WTC11 (cell line): Measurements from ENCODE around the gene DUSP3.

ENCODE experiments used
- ETV6 ChIP-seq: sonication (generic); formaldehyde crosslinking; IDR thresholded peaks from 2 replicates; pipeline ENCODE4 v1.8.1; 2022; ENCODE audit warnings: mild to moderate bottlenecking, missing genetic modification reagents
- MAX ChIP-seq: sonication (generic); formaldehyde crosslinking; IDR thresholded peaks from 2 replicates; pipeline ENCODE4 v1.8.0; 2022; ENCODE audit warnings: mild to moderate bottlenecking, missing genetic modification reagents
- NFATC4 ChIP-seq: fragments of 250-450 bp; sonication (Bioruptor Pico); IDR thresholded peaks from 2 replicates; pipeline ENCODE4 v1.9.0; 2021; ENCODE audit warnings: mild to moderate bottlenecking
- NFE2L1 ChIP-seq: sonication (generic); formaldehyde crosslinking; IDR thresholded peaks from 2 replicates; pipeline ENCODE4 v1.8.1; 2023; ENCODE audit warnings: missing genetic modification reagents
- SMAD4 ChIP-seq: sonication (generic); formaldehyde crosslinking; IDR thresholded peaks from 2 replicates; pipeline ENCODE4 v1.8.0; 2022; ENCODE audit warnings: mild to moderate bottlenecking, missing genetic modification reagents
- TCF7 ChIP-seq: sonication (generic); formaldehyde crosslinking; IDR thresholded peaks from 2 replicates; pipeline ENCODE4 v1.8.0; 2022; ENCODE audit warnings: mild to moderate bottlenecking, low read depth, missing genetic modification reagents, moderate library complexity
- USF1 ChIP-seq: sonication (generic); formaldehyde crosslinking; IDR thresholded peaks from 2 replicates; pipeline ENCODE4 v1.8.0; 2022; ENCODE audit warnings: mild to moderate bottlenecking, missing genetic modification reagents
- ZNF416 ChIP-seq: fragments of 250-450 bp; sonication (Bioruptor Pico); IDR thresholded peaks from 2 replicates; pipeline ENCODE4 v1.9.0; 2021; ENCODE audit warnings: mild to moderate bottlenecking, inconsistent platforms
- TF ChIP-seq, protein P1 (sequence below): fragments of 200-600 bp; IDR thresholded peaks from 2 replicates; pipeline ENCODE4 v1.8.0; 2022; ENCODE audit warnings: antibody characterized with exemption
- TF ChIP-seq, protein P2 (sequence below): sonication (generic); formaldehyde crosslinking; conservative IDR thresholded peaks from 2 replicates; pipeline ENCODE4 v1.8.1; 2023; ENCODE audit warnings: mild to moderate bottlenecking, low read depth, missing genetic modification reagents, moderate library complexity

- TF ChIP-seq USF1 (CRISPR knock-in tag), result no peak
- TF ChIP-seq NFATC4 (CRISPR knock-in tag), result no peak
- TF ChIP-seq, protein P1, sequence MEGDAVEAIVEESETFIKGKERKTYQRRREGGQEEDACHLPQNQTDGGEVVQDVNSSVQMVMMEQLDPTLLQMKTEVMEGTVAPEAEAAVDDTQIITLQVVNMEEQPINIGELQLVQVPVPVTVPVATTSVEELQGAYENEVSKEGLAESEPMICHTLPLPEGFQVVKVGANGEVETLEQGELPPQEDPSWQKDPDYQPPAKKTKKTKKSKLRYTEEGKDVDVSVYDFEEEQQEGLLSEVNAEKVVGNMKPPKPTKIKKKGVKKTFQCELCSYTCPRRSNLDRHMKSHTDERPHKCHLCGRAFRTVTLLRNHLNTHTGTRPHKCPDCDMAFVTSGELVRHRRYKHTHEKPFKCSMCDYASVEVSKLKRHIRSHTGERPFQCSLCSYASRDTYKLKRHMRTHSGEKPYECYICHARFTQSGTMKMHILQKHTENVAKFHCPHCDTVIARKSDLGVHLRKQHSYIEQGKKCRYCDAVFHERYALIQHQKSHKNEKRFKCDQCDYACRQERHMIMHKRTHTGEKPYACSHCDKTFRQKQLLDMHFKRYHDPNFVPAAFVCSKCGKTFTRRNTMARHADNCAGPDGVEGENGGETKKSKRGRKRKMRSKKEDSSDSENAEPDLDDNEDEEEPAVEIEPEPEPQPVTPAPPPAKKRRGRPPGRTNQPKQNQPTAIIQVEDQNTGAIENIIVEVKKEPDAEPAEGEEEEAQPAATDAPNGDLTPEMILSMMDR, result no peak
- TF ChIP-seq, protein P2, sequence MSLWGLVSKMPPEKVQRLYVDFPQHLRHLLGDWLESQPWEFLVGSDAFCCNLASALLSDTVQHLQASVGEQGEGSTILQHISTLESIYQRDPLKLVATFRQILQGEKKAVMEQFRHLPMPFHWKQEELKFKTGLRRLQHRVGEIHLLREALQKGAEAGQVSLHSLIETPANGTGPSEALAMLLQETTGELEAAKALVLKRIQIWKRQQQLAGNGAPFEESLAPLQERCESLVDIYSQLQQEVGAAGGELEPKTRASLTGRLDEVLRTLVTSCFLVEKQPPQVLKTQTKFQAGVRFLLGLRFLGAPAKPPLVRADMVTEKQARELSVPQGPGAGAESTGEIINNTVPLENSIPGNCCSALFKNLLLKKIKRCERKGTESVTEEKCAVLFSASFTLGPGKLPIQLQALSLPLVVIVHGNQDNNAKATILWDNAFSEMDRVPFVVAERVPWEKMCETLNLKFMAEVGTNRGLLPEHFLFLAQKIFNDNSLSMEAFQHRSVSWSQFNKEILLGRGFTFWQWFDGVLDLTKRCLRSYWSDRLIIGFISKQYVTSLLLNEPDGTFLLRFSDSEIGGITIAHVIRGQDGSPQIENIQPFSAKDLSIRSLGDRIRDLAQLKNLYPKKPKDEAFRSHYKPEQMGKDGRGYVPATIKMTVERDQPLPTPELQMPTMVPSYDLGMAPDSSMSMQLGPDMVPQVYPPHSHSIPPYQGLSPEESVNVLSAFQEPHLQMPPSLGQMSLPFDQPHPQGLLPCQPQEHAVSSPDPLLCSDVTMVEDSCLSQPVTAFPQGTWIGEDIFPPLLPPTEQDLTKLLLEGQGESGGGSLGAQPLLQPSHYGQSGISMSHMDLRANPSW (CRISPR knock-in tag), result no peak
- no peak for TF ChIP-seq NFE2L1 (CRISPR knock-in tag)
- TF ChIP-seq ETV6 (CRISPR knock-in tag), result no peak
- no peak for TF ChIP-seq MAX (CRISPR knock-in tag)
- no peak for TF ChIP-seq TCF7 (CRISPR knock-in tag)
- no peak for TF ChIP-seq ZNF416
- no peak for TF ChIP-seq SMAD4
Observed at GRCh38 chr17:43737722-43738121, 41.1 kb downstream of the DUSP3 start.
